Measurements from ENCODE around the gene HTR5A.
"Not testable (repeated sequence)": the region's sequence is repeated elsewhere in the genome, so short reads cannot be mapped to it uniquely, and the experiment has no call there.

Gene HTR5A

DNA sequence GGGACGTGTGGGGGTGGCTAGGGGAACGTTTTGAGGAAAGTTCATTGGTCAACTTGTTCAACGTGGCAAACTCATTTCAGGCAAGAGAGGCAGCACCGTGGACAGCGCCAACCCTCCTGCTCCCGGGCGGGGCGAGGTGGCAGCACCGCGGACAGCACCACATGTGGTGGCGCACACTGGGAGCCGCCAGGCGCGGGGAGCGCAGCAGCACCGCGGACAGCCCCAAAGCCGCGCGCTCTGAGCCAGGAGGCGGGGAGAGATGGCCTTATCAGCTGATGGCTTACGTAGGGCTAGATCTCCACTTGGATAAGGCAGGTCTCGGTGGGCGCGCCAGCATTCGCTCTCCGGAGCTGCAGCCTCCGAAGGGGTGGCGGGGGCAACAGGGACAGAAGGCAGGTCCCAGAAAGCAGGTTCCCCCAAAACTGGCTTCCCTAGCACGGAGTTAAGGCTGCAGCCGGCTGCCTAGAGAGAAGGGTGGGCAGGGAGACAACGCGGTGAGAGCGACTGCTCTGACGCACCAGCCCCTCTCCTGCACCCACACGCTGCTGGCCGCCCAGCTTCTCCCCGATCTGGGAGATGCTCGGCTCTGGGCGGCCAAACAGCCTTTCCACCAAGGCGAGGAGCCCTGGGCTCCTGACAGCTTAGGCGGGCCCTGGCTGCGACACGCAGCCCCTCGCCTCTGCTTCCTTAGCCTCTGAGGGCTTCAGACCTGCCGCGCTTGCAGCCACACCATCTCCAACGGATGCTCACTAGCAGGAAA is at the start of gene HTR5A:
HTR5A (plus strand) TSS at position 333 of the 760 bp plus-strand sequence. CDS start 576 bp downstream, outside the sequence.
- peak; percentile 81 for DNase-seq

DNA sequence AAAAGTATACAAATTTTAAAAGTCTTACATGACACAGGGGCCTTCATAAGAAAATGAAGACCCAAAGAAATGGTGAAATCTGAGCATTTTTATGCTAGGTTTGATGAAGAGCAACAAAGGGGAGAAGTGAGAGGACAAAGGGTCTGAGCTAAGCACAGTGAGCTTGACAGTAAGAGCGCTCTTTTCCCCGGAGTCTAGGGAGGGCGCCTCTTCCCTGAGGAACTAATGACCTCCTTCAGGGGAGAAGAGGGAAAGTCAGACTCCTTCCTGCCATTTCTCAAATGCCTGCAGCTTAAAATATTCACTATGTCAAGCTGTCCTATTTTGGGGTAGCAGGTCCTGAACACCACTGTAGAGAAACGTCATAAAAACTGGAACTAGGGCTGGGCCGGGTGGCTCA is 49.1 kb upstream of the HTR5A start:
- no peak for DNase-seq

DNA sequence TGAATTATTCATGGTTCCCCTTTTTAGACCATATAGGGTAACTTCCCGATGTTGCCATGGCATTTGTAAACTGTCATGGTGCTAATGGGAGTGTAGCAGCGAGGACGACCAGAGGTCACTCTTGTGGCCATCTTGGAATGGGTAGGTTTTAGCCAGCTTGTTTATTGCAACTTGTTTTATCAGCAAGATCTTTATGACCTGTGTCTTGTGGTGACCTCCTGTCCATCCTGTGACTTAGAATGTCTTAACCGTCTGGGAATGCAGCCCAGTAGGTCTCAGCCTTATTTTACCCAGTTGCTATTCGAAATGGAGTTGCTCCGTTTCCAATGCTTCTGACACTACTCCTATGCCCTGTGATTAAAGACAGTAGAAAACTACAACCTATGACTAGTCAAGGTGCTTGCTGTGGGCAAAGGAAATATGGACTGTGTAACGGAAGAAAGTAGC is 48.4 kb upstream of the HTR5A start:
- no peak for DNase-seq

GRCh38 chr7:155027879-155028278 is 42.2 kb upstream of the HTR5A start:
- DNase-seq, result no peak

GRCh38 chr7:155032978-155033377 is 37.1 kb upstream of the HTR5A start:
- DNase-seq, result no peak

- DNase-seq, result not testable (repeated sequence)
These were observed 35.6 kb upstream of the HTR5A start for GRCh38 chr7:155034495-155034894.

GRCh38 chr7:155038335-155038734 is 31.8 kb upstream of the HTR5A start:
- DNase-seq, result no peak

DNA sequence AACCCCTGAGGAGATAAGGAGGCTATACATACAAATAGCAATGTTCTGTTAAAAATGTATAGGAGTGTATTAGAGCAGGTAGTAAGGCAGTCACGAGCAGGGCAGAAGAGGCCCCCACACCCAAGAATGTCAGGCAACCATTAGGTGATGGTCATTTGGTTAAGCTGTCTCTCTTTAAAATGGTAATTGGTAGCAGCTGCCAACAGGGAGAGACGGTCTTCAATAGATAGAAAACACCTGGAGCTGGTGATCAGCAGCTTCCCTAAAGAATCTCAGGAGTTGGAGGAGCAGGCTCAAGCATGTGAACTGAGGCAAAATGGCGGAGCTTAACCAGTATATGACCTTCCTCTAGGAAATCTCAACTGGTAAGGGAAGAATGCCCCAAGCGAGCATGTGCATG is 26.4 kb upstream of the HTR5A start:
- DNase-seq, result no peak

- DNase-seq, result no peak
These were observed 22.1 kb upstream of the HTR5A start for GRCh38 chr7:155048006-155048405.

GRCh38 chr7:155051355-155051754 is 18.8 kb upstream of the HTR5A start:
- no peak for DNase-seq

DNA sequence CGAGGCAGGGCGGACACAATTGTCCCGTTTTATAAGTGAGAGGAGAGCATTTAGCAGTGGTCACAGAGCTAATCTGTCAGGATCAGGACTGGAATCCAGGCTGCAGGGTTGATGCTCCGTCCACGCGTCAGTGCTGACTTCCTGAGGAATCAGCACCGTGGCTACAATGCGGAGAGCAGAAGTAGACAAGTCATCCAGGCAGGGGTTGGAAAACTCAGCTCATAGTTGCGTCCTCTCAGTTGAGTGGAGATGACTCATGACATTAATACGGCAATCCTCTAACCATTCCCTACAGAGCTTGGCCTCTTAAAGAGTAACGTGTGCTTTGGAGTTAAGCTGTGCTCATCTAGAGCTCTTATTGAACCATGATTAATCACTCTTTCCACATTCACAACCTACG is 17.1 kb upstream of the HTR5A start:
- no peak for DNase-seq

DNA sequence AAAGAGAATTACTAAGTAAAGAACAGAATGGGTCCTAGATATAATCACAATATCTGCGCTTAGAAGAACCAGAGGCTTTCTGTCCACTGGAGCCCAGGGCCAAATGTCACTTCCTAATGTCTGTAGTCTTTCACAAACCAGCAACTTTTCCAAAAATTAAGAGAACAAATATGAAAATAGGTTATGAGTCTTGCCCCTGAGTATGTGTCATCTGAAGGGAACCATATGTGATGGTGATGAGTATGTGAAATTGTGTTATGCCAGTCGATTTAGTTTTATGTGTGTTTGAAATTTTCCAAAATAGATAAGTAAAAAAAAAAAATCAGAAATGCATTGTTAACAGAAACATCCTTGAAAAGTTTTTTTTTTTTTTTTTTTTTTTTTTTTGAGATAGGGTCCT is 15.4 kb upstream of the HTR5A start:
- no peak for DNase-seq

DNA sequence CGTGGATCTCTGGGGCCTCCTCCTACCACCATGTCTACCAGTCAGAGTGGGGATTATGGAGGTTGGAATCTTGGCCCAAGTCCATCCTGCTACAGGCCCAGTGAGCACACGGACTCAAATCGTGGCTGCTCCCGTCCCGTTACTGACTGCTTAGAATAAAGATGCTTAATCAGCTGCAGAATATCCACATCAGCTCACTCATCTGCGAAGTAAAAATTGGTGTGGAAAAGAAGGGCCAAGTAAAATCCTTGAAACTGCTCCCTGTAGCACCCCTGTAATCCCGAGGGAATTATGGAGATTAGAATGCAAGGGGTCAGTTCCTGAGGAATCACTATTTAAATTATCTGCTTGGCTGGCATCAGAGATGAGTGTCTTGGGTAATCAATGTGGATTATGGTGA is 13.0 kb upstream of the HTR5A start:
- DNase-seq, result no peak

DNA sequence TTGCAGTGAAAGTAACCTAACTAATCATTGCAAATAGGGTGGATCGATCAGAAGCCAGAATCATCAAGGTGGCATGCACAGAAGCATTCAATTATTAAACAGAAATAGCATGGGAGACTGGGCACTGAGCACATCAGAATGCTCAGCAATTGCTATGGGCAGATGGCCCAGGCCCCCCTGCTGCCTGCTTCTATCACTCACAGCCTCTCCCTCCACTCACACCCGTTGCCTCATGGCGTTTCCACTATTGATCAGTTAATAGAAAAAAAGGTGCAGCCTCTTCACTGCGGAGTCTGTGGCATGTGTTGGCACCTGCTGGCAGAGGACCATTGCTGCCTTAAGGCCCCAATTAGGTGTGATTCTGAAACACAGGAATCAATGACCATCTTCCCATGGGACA is 11.2 kb upstream of the HTR5A start:
- no peak for DNase-seq

DNA sequence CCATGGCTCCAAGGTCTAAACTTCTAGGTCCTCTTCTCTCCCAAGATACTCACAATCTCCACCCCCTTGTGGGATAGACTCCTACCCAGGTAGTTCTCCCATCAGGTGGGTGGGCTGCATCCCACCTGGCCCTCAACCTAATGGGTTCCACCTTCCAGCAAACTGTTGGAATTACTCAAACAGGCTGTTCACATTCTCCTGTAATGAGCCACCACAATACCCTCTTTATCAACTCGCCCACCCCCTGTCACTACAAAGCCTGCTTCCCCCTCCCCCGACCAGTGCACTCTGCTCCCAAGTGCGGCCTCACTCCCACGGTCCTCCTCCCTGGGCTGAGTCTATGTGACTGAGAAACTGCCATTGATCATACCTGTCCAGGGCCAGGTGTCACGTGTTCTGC is 10.4 kb upstream of the HTR5A start:
- DNase-seq, result no peak

DNA sequence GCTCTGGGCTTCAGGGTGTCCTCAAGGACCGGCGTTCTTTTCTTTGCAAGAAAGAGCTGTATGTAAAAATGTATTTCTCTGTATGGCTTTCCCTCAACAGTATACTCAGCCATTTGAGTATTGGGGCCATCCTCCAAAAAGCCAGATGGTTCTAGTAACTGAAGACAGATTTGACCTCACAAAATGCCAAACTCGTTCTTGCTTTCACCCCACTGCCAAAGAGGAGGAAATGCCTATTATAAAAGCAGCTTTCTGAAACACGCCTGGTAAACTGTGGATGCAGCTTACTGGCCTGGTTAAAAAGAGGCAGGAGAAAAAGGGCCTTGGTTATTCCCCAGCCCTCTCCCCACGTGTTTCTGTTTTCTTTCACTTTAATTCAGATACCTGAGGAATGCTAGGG is 7.7 kb upstream of the HTR5A start:
- DNase-seq, result no peak

DNA sequence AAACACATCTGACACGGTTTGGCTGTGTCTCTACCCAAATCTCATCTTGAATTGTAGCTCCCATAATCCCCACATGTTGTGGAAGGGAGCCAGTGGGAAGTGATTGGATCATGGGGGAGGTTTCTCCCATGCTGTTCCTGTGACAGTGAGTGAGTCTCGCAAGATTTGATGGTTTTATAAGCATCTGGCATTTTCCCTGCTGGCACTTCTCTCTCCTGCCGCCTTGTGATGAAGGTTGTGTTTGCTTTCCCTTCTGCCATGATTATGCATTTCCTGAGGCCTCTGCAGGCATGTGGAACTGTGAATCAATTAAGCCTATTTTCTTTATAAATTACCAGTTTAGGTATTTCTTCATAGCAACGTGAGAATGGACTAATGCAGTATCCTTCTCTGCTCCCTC is 5.9 kb upstream of the HTR5A start:
- no peak for DNase-seq

DNA sequence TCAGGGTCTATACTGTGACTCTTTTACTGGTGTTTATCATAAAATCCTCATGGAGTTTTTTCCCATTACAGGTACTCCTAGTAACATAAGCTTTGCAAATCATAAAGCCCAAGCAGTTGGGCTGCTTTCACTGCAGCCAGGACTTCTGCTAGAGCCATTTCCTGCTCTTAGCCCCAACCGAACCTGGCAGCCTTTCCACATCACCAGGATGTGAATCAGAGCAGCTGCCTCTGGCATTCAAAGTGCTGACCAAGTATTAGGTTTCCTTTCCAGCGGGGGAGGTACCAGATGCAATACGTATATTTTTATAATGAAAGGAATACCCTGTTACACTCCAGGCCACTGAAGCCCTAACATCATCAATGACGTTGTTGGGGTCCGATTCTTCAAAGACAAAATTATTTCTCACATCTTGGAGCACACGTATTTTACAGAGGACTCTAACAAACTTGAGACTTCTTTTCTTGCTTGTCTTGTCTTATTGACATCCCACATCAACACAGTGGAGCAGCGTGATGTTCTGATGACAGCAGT is 3.6 kb upstream of the HTR5A start:
- DNase-seq, result no peak

GRCh38 chr7:155071121-155071651 is 1.1 kb downstream of the HTR5A start:
- no peak for DNase-seq

DNA sequence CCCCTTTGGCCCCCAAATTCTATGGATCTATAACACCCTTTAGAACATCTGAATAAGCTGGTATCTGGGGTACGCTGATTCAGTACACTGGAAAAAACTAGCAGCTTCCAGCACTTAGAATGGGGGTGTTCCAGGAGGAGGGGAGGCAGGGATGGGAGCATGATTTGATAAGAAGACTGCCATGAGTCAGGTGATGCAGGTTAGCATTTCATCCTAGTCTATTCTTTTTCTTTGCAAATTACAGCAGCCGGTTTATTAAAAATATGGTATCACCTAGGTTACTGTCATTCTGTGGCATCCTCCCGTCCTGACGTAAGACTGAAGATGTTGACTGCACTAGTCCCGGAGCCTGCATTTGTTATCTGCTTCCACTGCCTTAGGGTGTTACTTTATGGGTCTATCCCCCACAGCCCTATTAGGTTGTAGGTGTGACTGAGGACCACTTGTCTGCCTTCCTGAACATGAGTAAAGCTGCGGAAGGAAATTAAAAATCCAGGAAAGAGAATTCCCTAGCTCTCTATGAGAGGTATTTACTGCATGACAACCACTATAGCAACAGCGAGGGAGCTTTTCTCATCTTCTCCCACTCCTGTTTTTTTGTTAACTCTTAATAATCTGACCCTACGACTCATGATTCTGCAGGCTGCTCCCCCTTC is 1.9 kb downstream of the HTR5A start:
- DNase-seq, result no peak

DNA sequence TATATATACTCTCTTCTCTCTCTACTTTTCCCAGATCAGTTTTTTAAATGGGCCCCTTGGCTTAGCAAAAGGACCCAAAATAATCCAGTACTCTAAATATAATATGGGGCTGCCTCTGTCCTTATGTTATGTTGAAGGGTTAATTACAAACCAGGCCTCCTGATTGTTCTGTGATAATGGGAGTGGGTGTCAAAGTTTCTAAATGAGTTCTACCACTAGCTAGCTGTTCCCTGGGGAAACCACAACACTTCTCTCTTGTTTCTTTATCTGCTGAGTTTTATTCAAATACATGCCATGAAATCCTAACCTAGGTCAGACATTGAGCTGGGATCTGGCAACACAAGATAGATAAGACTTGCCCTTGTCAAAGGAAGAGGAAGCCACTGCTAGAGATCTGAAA is 3.8 kb downstream of the HTR5A start:
- DNase-seq, result no peak

- DNase-seq, result no peak
These were observed 13.9 kb downstream of the HTR5A start for GRCh38 chr7:155084021-155084420.

- no peak for DNase-seq
These were observed 14.8 kb downstream of the HTR5A start for GRCh38 chr7:155084969-155085368.

DNA sequence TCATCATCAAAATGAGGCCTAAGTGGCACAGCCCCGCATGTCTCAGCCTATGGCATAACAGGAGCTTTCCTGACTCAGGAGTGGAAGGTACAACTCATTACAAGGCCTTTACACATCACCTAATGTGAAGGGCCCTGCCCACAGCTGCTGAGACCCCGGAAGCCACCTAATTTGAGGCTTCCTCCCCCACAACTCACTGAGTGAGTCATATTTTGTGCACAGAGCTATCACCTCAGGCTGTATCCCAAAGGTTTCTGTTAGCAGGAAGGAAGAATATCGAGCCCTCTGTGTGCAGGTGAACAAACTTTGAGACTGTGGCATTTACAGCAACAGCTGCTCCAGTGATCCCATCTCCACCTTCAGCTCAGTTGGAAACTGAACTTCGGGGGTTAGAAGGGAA is 20.6 kb downstream of the HTR5A start:
- DNase-seq, result no peak

All from NCI-H1048 (cell line).